Measurements from ENCODE around the gene ETNK2. TPM values are rescaled to one million over a fixed set of nuclear protein-coding genes. Genes with fewer than 3 reads are reported as not detected.
A peak's percentile ranks its signal among the peaks of the same experiment; 100 is the strongest.

ETNK2 gene
- total and polyA plus RNA-seq, 2 of the 8 experiments (the other 6 are each of a cell fraction or from before 2014, with no cell fraction given) = 20.1 to 26.7 TPM

- Histone ChIP-seq H3K79me1 (ENCODE audit: low read depth, low read length) (peaks cover 12% of the 10 kb centered on the region), H3K14ac (ENCODE audit: insufficient read length) (no peak overlapping the region), H3K18ac (ENCODE audit: extremely low read depth, low read length) (no peak overlapping the region), H2BK12ac (ENCODE audit: low read depth, low read length) (no peak overlapping the region; the same call in 1 of the 2 replicates), H3K56ac (replicated peaks; ENCODE audit: insufficient read length, low read depth, low read length) (no peak overlapping the region), H3K79me2 (ENCODE audit: control insufficient read depth in 1 of 2, insufficient read depth in 2 of 2, low read length in 2 of 2) (peaks cover 0 to 15% of the 10 kb centered on the region in 2 experiments; a peak in 2 of 4 replicates), H2BK15ac (ENCODE audit: low read length) (no peak overlapping the region), H3K23me2 (ENCODE audit: low read depth, low read length) (no peaks in the 10 kb centered on the region), H4K20me1 (replicated peaks in 1 of 2; ENCODE audit: control insufficient read depth in 1 of 2, insufficient read depth in 2 of 2, low read length in 2 of 2) (peaks cover 8 to 24% of the 10 kb centered on the region in 2 experiments), H2BK120ac (replicated peaks; ENCODE audit: low read depth, low read length) (no peak overlapping the region), H4K8ac (ENCODE audit: extremely low read depth, insufficient read depth, low read length) (no peak overlapping the region), H3K27ac (ENCODE audit: low read depth, low read length) (no peak overlapping the region), H3K9ac (replicated peaks in 1 of 4; ENCODE audit: extremely low read depth in 1 of 4, low read depth in 3 of 4, low read length in 3 of 4) (no peak overlapping the region), H3K36me3 (ENCODE audit: control insufficient read depth in 2 of 4, insufficient read depth in 4 of 4, low read length in 3 of 4) (peaks cover 12 to 79% (median 59%) of the 10 kb centered on the region in 4 experiments), H2BK20ac (ENCODE audit: low read length) (no peak overlapping the region), H2AFZ (ENCODE audit: low read length) (no peak overlapping the region), H2AK5ac (ENCODE audit: low read depth, low read length) (no peak overlapping the region), H3K4ac (replicated peaks; ENCODE audit: insufficient read length, low read depth, low read length) (no peak overlapping the region), H3K27me3 (replicated peaks in 1 of 4; ENCODE audit: control insufficient read depth in 3 of 4, extremely low read depth in 1 of 4, insufficient read depth in 3 of 4, low read length in 3 of 4) (no peaks in the 10 kb centered on the region; a peak in 1 of 7 replicates), H3K4me1 (replicated peaks in 1 of 4; ENCODE audit: control insufficient read depth in 3 of 4, insufficient read depth in 4 of 4, low read length in 3 of 4) (peaks cover 0 to 16% (median 2%) of the 10 kb centered on the region in 4 experiments; a peak in 5 of 7 replicates), H2BK5ac (ENCODE audit: low read depth, low read length) (peak overlapping the region; percentile 0; the same call in 1 of the 2 replicates), H4K5ac (ENCODE audit: insufficient read length, low read depth, low read length) (no peak overlapping the region), H4K91ac (replicated peaks; ENCODE audit: insufficient read length, low read length) (no peak overlapping the region), H3K4me2 (ENCODE audit: insufficient read depth in 1 of 2, low read depth in 2 of 2, low read length in 2 of 2) (no peak overlapping the region), H3K23ac (ENCODE audit: insufficient read length) (no peak overlapping the region), H3K4me3 (ENCODE audit: extremely low read depth in 1 of 4, insufficient read depth in 2 of 4, low read depth in 3 of 4, low read length in 4 of 4) (no peak overlapping the region), H3K9me3 (ENCODE audit: insufficient read depth in 2 of 2, low read depth in 1 of 2, low read length in 1 of 2) (no peaks in the 10 kb centered on the region)
- FAIRE-seq (no peak), DNase-seq (ENCODE audit: low read depth in 1 of 2, low spot score in 2 of 2) (peak in 1 of 2 experiments; percentile 85)
- ChIA-PET CTCF (ENCODE audit: partially characterized antibody) (interaction anchor here (0.8 to 11.3 kb wide), 12 partner anchors 9 to 261 kb away, joined by 3 to 261 read pairs (median 7); partner anchors contain the start of gene SOX13), POLR2A (ENCODE audit: partially characterized antibody) (interaction anchor here (0.7 to 13.3 kb wide), 4 partner anchors 33 to 256 kb away, joined by 3 to 174 read pairs (median 3); partner anchors contain the start of gene SNRPE)
- 82% methylated on average over 9 of the region's 9 CpGs; no CpG with 5 or more reads in 1 of the 2 experiments for WGBS, 2 experiments (ENCODE audit: extremely low coverage in 1 of 2, insufficient coverage in 1 of 2, insufficient read length in 1 of 2, insufficient replicate concordance in 2 of 2, low coverage in 1 of 2, low lambda C conversion rate in 2 of 2, missing lambda C conversion rate in 1 of 2)
- TF ChIP-seq, protein P1, sequence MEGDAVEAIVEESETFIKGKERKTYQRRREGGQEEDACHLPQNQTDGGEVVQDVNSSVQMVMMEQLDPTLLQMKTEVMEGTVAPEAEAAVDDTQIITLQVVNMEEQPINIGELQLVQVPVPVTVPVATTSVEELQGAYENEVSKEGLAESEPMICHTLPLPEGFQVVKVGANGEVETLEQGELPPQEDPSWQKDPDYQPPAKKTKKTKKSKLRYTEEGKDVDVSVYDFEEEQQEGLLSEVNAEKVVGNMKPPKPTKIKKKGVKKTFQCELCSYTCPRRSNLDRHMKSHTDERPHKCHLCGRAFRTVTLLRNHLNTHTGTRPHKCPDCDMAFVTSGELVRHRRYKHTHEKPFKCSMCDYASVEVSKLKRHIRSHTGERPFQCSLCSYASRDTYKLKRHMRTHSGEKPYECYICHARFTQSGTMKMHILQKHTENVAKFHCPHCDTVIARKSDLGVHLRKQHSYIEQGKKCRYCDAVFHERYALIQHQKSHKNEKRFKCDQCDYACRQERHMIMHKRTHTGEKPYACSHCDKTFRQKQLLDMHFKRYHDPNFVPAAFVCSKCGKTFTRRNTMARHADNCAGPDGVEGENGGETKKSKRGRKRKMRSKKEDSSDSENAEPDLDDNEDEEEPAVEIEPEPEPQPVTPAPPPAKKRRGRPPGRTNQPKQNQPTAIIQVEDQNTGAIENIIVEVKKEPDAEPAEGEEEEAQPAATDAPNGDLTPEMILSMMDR (IDR thresholded peaks at IDR 0.05; ENCODE audit: control extremely low read depth in 1 of 3, insufficient read depth in 1 of 3, low read depth in 1 of 3, low read length in 3 of 3) = peak in 2 of 3 experiments; percentile 84 to 87; a peak in 3 of 4 replicates
- no peak for TF ChIP-seq MAFK (IDR thresholded peaks at IDR 0.05; ENCODE audit: low read depth, low read length)
- TF ChIP-seq TEAD4 (IDR thresholded peaks at IDR 0.05; ENCODE audit: low read depth, low read length) = no peak
- 0 out of 4 replicates have a peak, but pooled peaks of 1 of the 2 experiments have one; percentile 39 for TF ChIP-seq SIN3A (conservative IDR thresholded peaks at IDR 0.05 in 1 of 2, IDR thresholded peaks at IDR 0.05 in 1 of 2; ENCODE audit: low read depth in 1 of 2, low read length in 2 of 2)
- TF ChIP-seq, protein P2, sequence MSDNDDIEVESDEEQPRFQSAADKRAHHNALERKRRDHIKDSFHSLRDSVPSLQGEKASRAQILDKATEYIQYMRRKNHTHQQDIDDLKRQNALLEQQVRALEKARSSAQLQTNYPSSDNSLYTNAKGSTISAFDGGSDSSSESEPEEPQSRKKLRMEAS (IDR thresholded peaks at IDR 0.05) = no peak
- no peak for TF ChIP-seq CBX8 (IDR thresholded peaks at IDR 0.05; ENCODE audit: borderline replicate concordance, low read depth, low read length)
- no peak for TF ChIP-seq KDM1A (IDR thresholded peaks at IDR 0.05; ENCODE audit: borderline replicate concordance, low read length)
- TF ChIP-seq CHD1 (IDR thresholded peaks at IDR 0.05; ENCODE audit: low read depth, low read length) = no peak
- no peak for TF ChIP-seq BCL11A (IDR thresholded peaks at IDR 0.05; ENCODE audit: low read depth in 2 of 2, low read length in 2 of 2)
Observed at GRCh38 chr1:204123376-204123775, 28.5 kb downstream of the ETNK2 start.
